B cell (primary cell): ENCODE results near the gene TNFRSF1B. TPM values are rescaled to one million over a fixed set of nuclear protein-coding genes. Genes with fewer than 3 reads are reported as not detected.

Experiments
- ATAC-seq: fragments of 200-7000 bp; cut with Tn5 transposase; one replicate; pipeline ENCODE4 v1.10.0; 2021; ENCODE audit warnings: low read depth, mild to moderate bottlenecking, moderate number of reproducible peaks, moderate library complexity
- CTCF ChIA-PET: fragments of 350-600 bp; sonication (Branson Sonifier 250); formaldehyde crosslinking; loops from one replicate; lab custom pipeline; 2021; ENCODE audit warnings: antibody characterized with exemption, inconsistent platforms; lab: Charles Lee
- POLR2A ChIA-PET: fragments of 350-600 bp; sonication (Branson Sonifier 250); formaldehyde crosslinking; loops from one replicate; lab custom pipeline; 2021; ENCODE audit warnings: antibody characterized with exemption; lab: Charles Lee
- DNase-seq: peaks from one replicate; pipeline ENCODE4 v3.0.0; 2013
- H2AFZ ChIP-seq: 2 replicates; pipeline ENCODE4 v1.6.1; 2012; ENCODE audit warnings: mild to moderate bottlenecking, low read depth, low read length; ENCODE audit not compliant: insufficient read depth, poor library complexity, severe bottlenecking
- H3K27ac ChIP-seq, 2 donors: 1 replicate in 1 of 2; 2 replicates in 1 of 2; pipeline ENCODE4 v1.5.1; 2012 to 2013; ENCODE audit warnings: low read length in 2 of 2, mild to moderate bottlenecking in 2 of 2, moderate library complexity in 1 of 2
- H3K27me3 ChIP-seq, 4 experiments: fragments of 200-600 bp in 1 of 4; sonication (generic) in 1 of 4; replicated peaks in 1 of 4; 1 replicate in 2 of 4; 2 replicates in 2 of 4; pipeline versions ENCODE4 v1.6.1 to v1.7.0; 2013 to 2016; ENCODE audit warnings: low read length in 3 of 4, mild to moderate bottlenecking in 2 of 4, mixed read lengths in 1 of 4, moderate library complexity in 1 of 4; ENCODE audit not compliant: insufficient read depth in 4 of 4, control insufficient read depth in 3 of 4; ENCODE audit errors: control extremely low read depth in 1 of 4
- H3K36me3 ChIP-seq, 2 experiments: replicated peaks in 1 of 2; 1 replicate in 1 of 2; 2 replicates in 1 of 2; pipeline versions ENCODE4 v1.6.1 to v1.7.1; 2013; ENCODE audit warnings: low read length in 1 of 2; ENCODE audit not compliant: insufficient read depth in 2 of 2, control insufficient read depth in 1 of 2; ENCODE audit errors: control extremely low read depth in 1 of 2, extremely low read depth in 1 of 2
- H3K4me1 ChIP-seq, 2 donors: fragments of 200-600 bp in 1 of 2; sonication (generic) in 1 of 2; 1 replicate in 1 of 2; 2 replicates in 1 of 2; pipeline versions ENCODE4 v1.5.1 to v1.6.1; 2013 to 2017; ENCODE audit warnings: low read length in 2 of 2; ENCODE audit not compliant: control insufficient read depth in 2 of 2, insufficient read depth in 2 of 2
- H3K4me2 ChIP-seq: replicated peaks from 2 replicates; pipeline ENCODE3; 2012; ENCODE audit warnings: mild to moderate bottlenecking, low read depth, low read length; ENCODE audit not compliant: poor library complexity, severe bottlenecking
- H3K4me3 ChIP-seq, 5 experiments: fragments of 200-600 bp in 1 of 5; sonication (generic) in 1 of 5; 1 replicate in 3 of 5; 2 replicates in 2 of 5; pipeline versions ENCODE4 v1.5.1 to v1.7.0; 2011 to 2016; ENCODE audit warnings: low read length in 4 of 5, mild to moderate bottlenecking in 4 of 5, low read depth in 2 of 5, control low read depth in 1 of 5, moderate library complexity in 1 of 5; ENCODE audit not compliant: insufficient read depth in 1 of 5; ENCODE audit errors: control extremely low read depth in 1 of 5, extremely low read depth in 1 of 5
- H3K79me2 ChIP-seq: fragments of 200-600 bp; sonication (generic); one replicate; pipeline ENCODE4 v1.6.0; 2016; ENCODE audit warnings: low read length; ENCODE audit not compliant: control insufficient read depth, insufficient read depth
- H3K9ac ChIP-seq: fragments of 200-600 bp; sonication (generic); 2 replicates; pipeline ENCODE4 v1.6.1; 2017; ENCODE audit warnings: mild to moderate bottlenecking, low read length, moderate library complexity
- H3K9me3 ChIP-seq, 3 donors: one replicate each; pipeline versions ENCODE4 v1.6.1 to v1.7.1; 2013; ENCODE audit warnings: low read length in 2 of 3; ENCODE audit not compliant: control insufficient read depth in 2 of 3, insufficient read depth in 1 of 3; ENCODE audit errors: control extremely low read depth in 1 of 3
- H4K20me1 ChIP-seq: 2 replicates; pipeline ENCODE4 v1.6.0; 2012; ENCODE audit warnings: mild to moderate bottlenecking, low read length; ENCODE audit not compliant: insufficient read depth, control insufficient read depth, poor library complexity, severe bottlenecking
- H3K27ac Mint-ChIP-seq: one replicate; pipeline ENCODE4 v1.8.0; 2021; ENCODE audit warnings: mixed read lengths
- H3K27me3 Mint-ChIP-seq: one replicate; pipeline ENCODE4 v1.8.0; 2021; ENCODE audit warnings: mixed read lengths
- H3K4me1 Mint-ChIP-seq: one replicate; pipeline ENCODE4 v1.8.0; 2021; ENCODE audit warnings: mixed read lengths
- H3K4me3 Mint-ChIP-seq: one replicate; pipeline ENCODE4 v1.8.0; 2021; ENCODE audit warnings: mixed read lengths
- H3K9me3 Mint-ChIP-seq: one replicate; pipeline ENCODE4 v1.8.0; 2022; ENCODE audit warnings: mixed read lengths; ENCODE audit not compliant: insufficient read depth
- CTCF ChIP-seq: fragments of 200-600 bp; IDR thresholded peaks from one replicate; pipeline ENCODE4 v1.8.0; 2022; ENCODE audit warnings: antibody characterized with exemption, mild to moderate bottlenecking
- EZH2 ChIP-seq: IDR thresholded peaks from 2 replicates; pipeline ENCODE4 v1.6.1; 2012; ENCODE audit warnings: borderline replicate concordance, low read depth, mild to moderate bottlenecking, moderate library complexity, low read length; ENCODE audit not compliant: insufficient read depth, poor library complexity, severe bottlenecking
- WGBS: methylation state at CpG from one replicate; pipeline ENCODE4 v1.1.5; 2013; ENCODE audit warnings: missing lambda C conversion rate; ENCODE audit not compliant: insufficient coverage; 5-methylcytosine and 5-hydroxymethylcytosine counted together
- intact Hi-C: fragments of 100-400 bp; cut with micrococcal nuclease; formaldehyde crosslinking; loops from one replicate; pipeline ENCODE4 v1.10.0; 2022
- polyA plus RNA-seq: library from polyadenylated mRNA; depleted of rRNA; stranded (reverse); fragments of >200 nt; gene quantifications from 2 replicates; pipeline ENCODE4 v1.2.3, GENCODE V29; 2012
- total RNA-seq, 2 donors: library from RNA; stranded (reverse); fragments of 120-200 nt in 1 of 2; gene quantifications; 1 replicate in 1 of 2; 2 replicates in 1 of 2; pipeline versions ENCODE4 v1.2.3 to v1.2.4, GENCODE V29; 2013 to 2022

TNFRSF1B gene
- total and polyA plus RNA-seq, 2 donors (not counting 1 experiment from before 2014, with no cell fraction given), result 37.7 to 99.4 TPM

GRCh38 chr1:12183095-12183794 is 16.5 kb downstream of the TNFRSF1B start:
- H3K9me3 Mint-ChIP-seq, result no peaks in the 10 kb centered on the region
- DNase-seq (no peak), ATAC-seq (no peak)
- POLR2A ChIA-PET, result interaction anchor here (0.6 to 1.3 kb wide), 3 partner anchors 27 to 35 kb away, joined by 3 to 4 read pairs (median 3); no protein-coding TSS in a partner anchor
- peak overlapping the region; percentile 69 for H3K27ac Mint-ChIP-seq
- no peaks in the 10 kb centered on the region for H3K27me3 ChIP-seq
- WGBS, result 74% methylated on average over 4 of the region's 7 CpGs
- peaks cover 34 to 71% of the 10 kb centered on the region in 2 donors for H3K4me1 ChIP-seq
- no peak overlapping the region for H3K4me3 Mint-ChIP-seq
- CTCF ChIA-PET, result interaction anchor here (0.6 to 8.3 kb wide), 12 partner anchors 12 to 65 kb away, joined by 3 to 96 read pairs (median 4); no protein-coding TSS in a partner anchor
- H3K9ac ChIP-seq, result no peak overlapping the region
- no peak overlapping the region for H3K4me2 ChIP-seq
- peaks cover 0 to 34% of the 10 kb centered on the region in 2 experiments for H3K36me3 ChIP-seq
- peaks cover 84% of the 10 kb centered on the region for H4K20me1 ChIP-seq
- no peaks in the 10 kb centered on the region for H3K9me3 ChIP-seq
- peaks cover 71% of the 10 kb centered on the region for H3K4me1 Mint-ChIP-seq
- peaks cover 87% of the 10 kb centered on the region for H3K79me2 ChIP-seq
- H2AFZ ChIP-seq, result no peak overlapping the region
- H3K4me3 ChIP-seq, result no peak overlapping the region
- peak overlapping the region in 1 of 2 donors; percentile 47 for H3K27ac ChIP-seq
- TF ChIP-seq CTCF, result no peak
- no peak for TF ChIP-seq EZH2
- intact Hi-C loops, result loop anchor here (5.0 kb wide), 1 partner anchor 41 kb away; no protein-coding TSS in a partner anchor
- H3K27me3 Mint-ChIP-seq, result no peaks in the 10 kb centered on the region
